HG03066 (cell line): ENCODE results near the gene GPR27.

Experiments
- ATAC-seq: cut with Tn5 transposase; IDR thresholded peaks from one replicate; pipeline ENCODE4 v1.9.1; 2021; ENCODE audit warnings: low read depth; ENCODE audit not compliant: unreplicated experiment

GPR27 gene

GRCh38 chr3:71732637-71733036 lies 21.0 kb upstream of the GPR27 start:
- ATAC-seq: no peak

GRCh38 chr3:71733319-71733718 lies 20.3 kb upstream of the GPR27 start:
- no peak for ATAC-seq

GRCh38 chr3:71734881-71735280 lies 18.8 kb upstream of the GPR27 start:
- ATAC-seq: no peak

- ATAC-seq: no peak
Observed at GRCh38 chr3:71742621-71743020, 11.0 kb upstream of the GPR27 start.

- ATAC-seq: no peak
Observed at GRCh38 chr3:71744738-71745137, 8.9 kb upstream of the GPR27 start.

GRCh38 chr3:71751602-71752001 lies 2.1 kb upstream of the GPR27 start:
- no peak for ATAC-seq

- no peak for ATAC-seq
Observed at GRCh38 chr3:71752831-71753700, 589 bp upstream of the GPR27 start.

GRCh38 chr3:71754610-71755253 lies 1.1 kb downstream of the GPR27 start:
- no peak for ATAC-seq

GRCh38 chr3:71758091-71758490 lies 4.4 kb downstream of the GPR27 start:
- ATAC-seq: no peak

- no peak for ATAC-seq
Observed at GRCh38 chr3:71759401-71759800, 5.7 kb downstream of the GPR27 start.

- ATAC-seq: no peak
Observed at GRCh38 chr3:71760140-71760539, 6.5 kb downstream of the GPR27 start.

- no peak for ATAC-seq
Observed at GRCh38 chr3:71763426-71763825, 9.8 kb downstream of the GPR27 start.

- no peak for ATAC-seq
Observed at GRCh38 chr3:71771126-71771525, 17.5 kb downstream of the GPR27 start.

GRCh38 chr3:71771884-71772283 lies 18.2 kb downstream of the GPR27 start:
- no peak for ATAC-seq

- no peak for ATAC-seq
Observed at GRCh38 chr3:71776538-71776937, 22.9 kb downstream of the GPR27 start.

GRCh38 chr3:71778353-71778752 lies 24.7 kb downstream of the GPR27 start:
- no peak for ATAC-seq

GRCh38 chr3:71779674-71780377 lies 26.2 kb downstream of the GPR27 start:
- ATAC-seq: no peak

- no peak for ATAC-seq
Observed at GRCh38 chr3:71780430-71780829, 26.8 kb downstream of the GPR27 start.

GRCh38 chr3:71783152-71783551 lies 29.5 kb downstream of the GPR27 start:
- no peak for ATAC-seq

- ATAC-seq: no peak
Observed at GRCh38 chr3:71784201-71784913, 30.7 kb downstream of the GPR27 start.
